ENCODE results near the gene SLC25A25. TPM values are rescaled to one million over a fixed set of nuclear protein-coding genes. Genes with fewer than 3 reads are reported as not detected.

SLC25A25 gene
- total and polyA plus RNA-seq, 9 of the 15 experiments (the other 6 are each of a cell fraction or from before 2014, with no cell fraction given): 0.07 to 35.9 (median 23.2) TPM

- H3K4me2 ChIP-seq (ENCODE audit: insufficient read depth, low read length): peak overlapping the region; percentile 78
- H4K20me1 ChIP-seq (replicated peaks; ENCODE audit: control insufficient read depth, insufficient read depth, low read length): 0 out of 2 replicates have a peak, but pooled peaks cover 5% of the 10 kb centered on the region
- peaks cover 77 to 84% of the 10 kb centered on the region in 2 experiments for H3K4me1 ChIP-seq (replicated peaks in 1 of 2; ENCODE audit: control insufficient read depth in 2 of 2, insufficient read depth in 2 of 2, low read length in 2 of 2)
- CTCF ChIA-PET (ENCODE audit: low intra/inter-chr PET ratio): no interaction called here
- no peaks in the 10 kb centered on the region for H3K9me1 ChIP-seq (ENCODE audit: control insufficient read depth, insufficient read depth, low read length)
- peak; percentile 96 for FAIRE-seq
- no peaks in the 10 kb centered on the region for H3K9me3 ChIP-seq (replicated peaks; ENCODE audit: control insufficient read depth, insufficient read depth, low read depth, low read length)
- 3% methylated on average over 8 of the region's 8 CpGs for WGBS (ENCODE audit: insufficient coverage, low coverage, missing lambda C conversion rate)
- H3K27ac ChIP-seq (ENCODE audit: extremely low read depth, low read depth, low read length): peak overlapping the region; percentile 89
- H2AFZ ChIP-seq (ENCODE audit: low read depth, low read length): no peak overlapping the region
- H3K27me3 ChIP-seq (ENCODE audit: control insufficient read depth in 2 of 2, insufficient read depth in 2 of 2, low read length in 2 of 2): no peaks in the 10 kb centered on the region
- DNase-seq (ENCODE audit: extremely low read depth in 1 of 4, low spot score in 3 of 4): peak; percentile 86 to 97 (median 90)
- intact Hi-C loops (cut with micrococcal nuclease): loop anchor here (1.0 to 2.0 kb wide), 2 partner anchors 16 to 27 kb away; partner anchors contain the start of gene NAIF1
- peak overlapping the region; percentile 68 to 80; a peak in 3 of 4 replicates for H3K9ac ChIP-seq (ENCODE audit: insufficient read depth in 1 of 2, low read depth in 2 of 2, low read length in 2 of 2)
- in situ Hi-C loops (cut with MboI): no loop called here
- peaks cover 92% of the 10 kb centered on the region for H3K79me2 ChIP-seq (ENCODE audit: control insufficient read depth, insufficient read depth, low read length)
- H3K4me3 ChIP-seq: peak overlapping the region; percentile 12; the same call in 1 of the 2 replicates
- POLR2A ChIA-PET: interaction anchor here (0.6 to 5.6 kb wide), 21 partner anchors 8 to 277 kb away, joined by 3 to 82 read pairs (median 3); partner anchors contain the start of genes EEIG1, NAIF1, SLC25A25 and URM1
- BruUV-seq (replicated peaks): TSS peak; percentile 33
- peak; percentile 90 for ATAC-seq
- peaks cover 73% of the 10 kb centered on the region; the same call in 2 of the 3 replicates for H3K36me3 ChIP-seq (ENCODE audit: control insufficient read depth, insufficient read depth, low read length)
- TF ChIP-seq MEIS2 (IDR thresholded peaks at IDR 0.05; ENCODE audit: partially characterized antibody): peak; percentile 80
- TF ChIP-seq HCFC1 (IDR thresholded peaks at IDR 0.05; ENCODE audit: low read depth, low read length): 0 out of 2 replicates have a peak, but pooled peaks have one; percentile 9
- peak; percentile 93 for TF ChIP-seq NFYB (IDR thresholded peaks at IDR 0.05; ENCODE audit: extremely low read depth, insufficient read length)
- TF ChIP-seq NFIC (IDR thresholded peaks at IDR 0.05): peak; percentile 85
- no peak for TF ChIP-seq HDAC8 (tag; IDR thresholded peaks at IDR 0.05)
- peak in 1 of 2 experiments; percentile 73; a peak in 1 of 4 replicates for TF ChIP-seq HDAC1 (IDR thresholded peaks at IDR 0.05)
- peak; percentile 33; the same call in 1 of the 2 replicates for TF ChIP-seq ZNF263 (CRISPR knock-in tag; IDR thresholded peaks at IDR 0.05; ENCODE audit: borderline replicate concordance)
- TF ChIP-seq E2F5 (CRISPR knock-in tag; IDR thresholded peaks at IDR 0.05): peak; percentile 74; the same call in 1 of the 2 replicates
- peak; percentile 2 for TF ChIP-seq ZFP36 (IDR thresholded peaks at IDR 0.05; ENCODE audit: low read depth, low read length, partially characterized antibody)
- TF ChIP-seq GABPA (tag; conservative IDR thresholded peaks at IDR 0.05; ENCODE audit: low read depth): peak; percentile 43; the same call in 1 of the 2 replicates
- TF ChIP-seq FOXM1 (IDR thresholded peaks at IDR 0.05; ENCODE audit: low read depth): peak; percentile 85
- TF ChIP-seq FOXM1 (CRISPR knock-in tag; IDR thresholded peaks at IDR 0.05; ENCODE audit: low read depth): no peak
- TF ChIP-seq ZNF395 (CRISPR knock-in tag; IDR thresholded peaks at IDR 0.05): no peak; the same call in 1 of the 2 replicates
- no peak for TF ChIP-seq NCOR1 (IDR thresholded peaks at IDR 0.05)
- 0 out of 2 replicates have a peak, but pooled peaks have one; percentile 19 for TF ChIP-seq E2F4 (CRISPR knock-in tag; IDR thresholded peaks at IDR 0.05; ENCODE audit: low read depth)
- peak; percentile 79 for TF ChIP-seq FOSL1 (tag; conservative IDR thresholded peaks at IDR 0.05)
These were observed 26.3 kb downstream of the SLC25A25 start for GRCh38 chr9:128094166-128094949.
